ENCODE data around the gene FRMD5.

FRMD5 gene

GRCh38 chr15:44024155-44024554, 170.9 kb downstream of the FRMD5 start:
- no peak for TF ChIP-seq CTCF (IDR thresholded peaks at IDR 0.05; ENCODE audit: borderline replicate concordance, control extremely low read depth, extremely low read depth, insufficient read depth, missing control alignments)
- no peak for DNase-seq (ENCODE audit: low spot score)
- in situ Hi-C loops (cut with MboI; ENCODE audit: low sequenced_read_pairs, unreplicated experiment), result no loop called here

- in situ Hi-C loops (cut with MboI; ENCODE audit: low sequenced_read_pairs, unreplicated experiment), result no loop called here
Observed at GRCh38 chr15:44023176-44023575, 171.9 kb downstream of the FRMD5 start.

GRCh38 chr15:44018151-44018550, 176.9 kb downstream of the FRMD5 start:
- in situ Hi-C loops (cut with MboI; ENCODE audit: low sequenced_read_pairs, unreplicated experiment), result no loop called here
- no peak for DNase-seq (ENCODE audit: low spot score)
- TF ChIP-seq CTCF (IDR thresholded peaks at IDR 0.05; ENCODE audit: borderline replicate concordance, control extremely low read depth, extremely low read depth, insufficient read depth, missing control alignments), result no peak

More at GRCh38 chr15:44023176-44023575, 171.9 kb downstream of the FRMD5 start:
- no peak for TF ChIP-seq CTCF (IDR thresholded peaks at IDR 0.05; ENCODE audit: borderline replicate concordance, control extremely low read depth, extremely low read depth, insufficient read depth, missing control alignments)
- DNase-seq (ENCODE audit: low spot score), result no peak

GRCh38 chr15:44015545-44016305, 179.3 kb downstream of the FRMD5 start:
- TF ChIP-seq CTCF (IDR thresholded peaks at IDR 0.05; ENCODE audit: borderline replicate concordance, control extremely low read depth, extremely low read depth, insufficient read depth, missing control alignments), result no peak
- in situ Hi-C loops (cut with MboI; ENCODE audit: low sequenced_read_pairs, unreplicated experiment), result no loop called here
- no peak for DNase-seq (ENCODE audit: low spot score)

DNA sequence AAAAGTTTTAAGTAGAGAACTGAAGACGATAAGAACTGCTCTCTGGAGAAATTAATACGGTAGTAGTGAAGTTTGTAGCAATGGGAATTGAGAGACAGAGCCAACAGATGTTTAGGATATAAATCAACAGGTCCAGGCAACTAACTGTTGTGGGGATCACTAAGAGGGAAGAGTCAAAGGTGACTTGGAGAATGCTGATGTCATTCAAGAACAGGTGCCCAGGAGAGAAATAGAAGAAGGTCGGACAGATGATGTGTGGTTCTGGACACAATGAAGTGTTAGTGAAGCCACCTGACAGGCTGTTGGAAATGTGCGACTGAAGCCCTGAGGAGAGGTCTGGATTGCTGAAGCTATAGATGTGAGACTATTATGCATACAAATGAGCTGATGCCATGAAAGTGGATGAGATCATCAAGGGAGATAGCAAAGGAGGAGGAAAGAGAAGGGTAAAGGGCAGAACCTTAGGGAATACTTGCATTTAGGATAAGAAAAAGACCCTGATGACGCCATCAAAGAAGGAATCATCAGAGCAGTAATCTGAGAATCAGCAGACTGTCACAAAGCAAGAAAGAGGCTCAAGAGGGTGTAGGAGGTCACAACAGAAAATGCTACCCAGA, 183.7 kb downstream of the FRMD5 start:
- no peak for DNase-seq (ENCODE audit: low spot score)
- in situ Hi-C loops (cut with MboI; ENCODE audit: low sequenced_read_pairs, unreplicated experiment), result no loop called here
- TF ChIP-seq CTCF (IDR thresholded peaks at IDR 0.05; ENCODE audit: borderline replicate concordance, control extremely low read depth, extremely low read depth, insufficient read depth, missing control alignments), result no peak

DNA sequence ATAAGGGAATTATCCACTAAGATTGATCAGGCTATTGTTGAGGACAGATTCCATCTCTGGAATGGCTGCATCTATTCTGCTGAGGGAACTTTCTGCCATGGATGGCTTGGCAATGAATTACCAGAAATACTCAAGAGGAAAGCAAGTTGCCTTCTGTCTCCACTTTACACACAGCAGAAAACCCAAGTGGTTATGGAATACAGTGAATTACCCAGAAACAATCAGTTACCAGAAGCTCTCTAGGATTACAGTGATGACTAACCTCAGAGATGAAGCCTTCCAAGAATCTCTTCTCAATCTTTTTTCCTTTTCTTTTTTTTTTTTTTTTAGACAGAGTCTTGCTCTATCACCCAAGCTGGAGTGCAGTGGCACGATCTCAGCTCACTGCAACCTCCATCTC, 185.0 kb downstream of the FRMD5 start:
- in situ Hi-C loops (cut with MboI; ENCODE audit: low sequenced_read_pairs, unreplicated experiment), result no loop called here
- no peak for TF ChIP-seq CTCF (IDR thresholded peaks at IDR 0.05; ENCODE audit: borderline replicate concordance, control extremely low read depth, extremely low read depth, insufficient read depth, missing control alignments)
- DNase-seq (ENCODE audit: low spot score), result no peak

All from GM13976 (cell line).